M059J (cell line): ENCODE data around the gene TRMT1. TPM values are rescaled to one million over a fixed set of nuclear protein-coding genes. Genes with fewer than 3 reads are reported as not detected.
A peak's percentile ranks its signal among the peaks of the same experiment; 100 is the strongest.

Experiments used
- DNase-seq: peaks from one replicate; pipeline ENCODE4 v3.0.0-alpha.2; 2012; ENCODE audit warnings: low read depth
- total RNA-seq: library from RNA; depleted of rRNA; stranded (reverse); fragments of >200 nt; shearing (Covaris generic); gene quantifications from 2 replicates; pipeline ENCODE4 v1.2.3, GENCODE V29; 2014

TRMT1 gene
- total RNA-seq, 1 experiment from 2014 or later, result 19.9 TPM

DNA sequence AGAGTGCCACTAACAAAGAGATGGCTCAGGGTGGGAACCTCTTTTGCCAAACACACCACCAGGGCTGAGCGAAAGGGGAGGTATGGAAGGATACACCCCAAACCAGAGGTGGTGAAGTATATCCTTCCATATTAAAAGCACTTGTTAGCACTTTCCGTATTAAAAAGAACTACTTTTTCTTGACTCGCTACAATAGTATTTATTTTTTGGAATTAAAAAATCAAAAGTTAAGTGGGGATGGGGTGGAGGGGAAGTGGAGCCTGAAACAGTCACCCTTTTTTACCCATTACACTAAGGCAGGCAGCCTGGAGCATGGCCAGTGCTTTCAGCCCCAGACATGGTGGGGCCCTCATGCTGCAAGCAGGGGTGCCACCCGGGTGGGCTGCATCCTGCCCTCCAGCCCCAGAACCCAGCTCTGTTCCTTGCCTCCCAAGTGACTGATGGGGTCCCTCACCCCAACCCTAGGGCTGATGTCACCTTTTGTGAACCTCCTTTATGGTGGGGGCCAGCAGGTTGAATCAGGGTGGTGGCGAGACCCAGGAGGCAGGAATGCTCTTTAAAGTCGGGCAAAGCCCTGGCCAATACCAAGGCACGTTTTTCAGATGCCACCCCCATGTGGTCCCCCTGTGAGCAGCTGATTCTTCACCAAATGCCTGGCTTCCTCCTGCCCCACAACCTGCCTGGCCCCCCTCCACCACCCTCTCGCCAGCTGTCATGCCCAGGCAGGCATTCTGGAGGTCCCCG is 44.9 kb downstream of the TRMT1 start:
- no peak for DNase-seq

GRCh38 chr19:13070425-13071140 is 46.0 kb downstream of the TRMT1 start:
- no peak for DNase-seq

DNA sequence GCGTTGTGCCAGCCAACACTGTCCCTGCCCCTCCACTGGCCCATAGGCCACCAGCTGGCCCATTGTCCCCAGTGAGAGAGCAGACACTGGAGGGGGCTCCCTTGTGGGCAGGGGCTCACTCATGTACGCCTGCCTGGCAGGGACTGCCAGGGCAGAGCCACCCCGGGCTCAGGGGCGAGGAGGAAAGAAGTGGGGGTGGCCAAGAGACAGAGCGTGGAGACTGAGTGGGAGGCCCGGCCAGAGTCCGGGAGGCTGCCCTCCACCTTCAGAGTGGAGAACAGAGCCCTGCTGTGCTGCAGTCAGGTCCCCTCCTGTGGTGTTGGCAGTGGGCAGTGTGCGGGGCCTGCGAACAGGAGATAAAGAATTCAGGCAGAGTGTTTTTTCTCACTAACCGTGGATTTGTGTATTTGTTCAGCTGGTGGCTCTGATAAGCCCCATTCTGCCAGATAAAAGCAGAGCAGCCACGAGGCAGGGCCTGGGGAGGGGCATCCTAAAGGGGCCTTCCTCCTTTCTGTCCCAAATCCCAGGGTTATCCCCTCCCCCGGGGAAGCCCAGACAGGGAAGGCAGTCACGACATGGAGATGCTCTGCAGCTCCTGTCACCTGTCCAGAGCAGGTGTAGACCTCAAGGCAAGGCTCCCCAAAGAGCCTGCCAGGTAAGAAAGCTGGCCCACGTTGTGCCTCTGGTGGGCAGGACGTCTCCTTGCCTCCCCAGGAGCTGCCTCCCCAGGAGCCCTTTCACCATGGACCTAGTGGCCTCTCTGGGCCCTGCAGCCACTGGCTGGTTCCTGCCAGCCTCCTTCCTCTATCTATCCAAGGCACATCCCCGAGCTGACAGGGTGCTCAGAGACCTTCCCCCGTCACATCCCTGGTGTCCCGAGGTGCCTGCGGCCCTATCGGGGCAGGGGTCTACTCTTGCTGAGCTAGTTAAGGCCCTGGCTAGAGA is 46.9 kb downstream of the TRMT1 start:
- no peak for DNase-seq

- no peak for DNase-seq
These were observed 48.3 kb downstream of the TRMT1 start for GRCh38 chr19:13068085-13068846.

GRCh38 chr19:13066933-13067807 is 49.4 kb downstream of the TRMT1 start:
- DNase-seq, result no peak

DNA sequence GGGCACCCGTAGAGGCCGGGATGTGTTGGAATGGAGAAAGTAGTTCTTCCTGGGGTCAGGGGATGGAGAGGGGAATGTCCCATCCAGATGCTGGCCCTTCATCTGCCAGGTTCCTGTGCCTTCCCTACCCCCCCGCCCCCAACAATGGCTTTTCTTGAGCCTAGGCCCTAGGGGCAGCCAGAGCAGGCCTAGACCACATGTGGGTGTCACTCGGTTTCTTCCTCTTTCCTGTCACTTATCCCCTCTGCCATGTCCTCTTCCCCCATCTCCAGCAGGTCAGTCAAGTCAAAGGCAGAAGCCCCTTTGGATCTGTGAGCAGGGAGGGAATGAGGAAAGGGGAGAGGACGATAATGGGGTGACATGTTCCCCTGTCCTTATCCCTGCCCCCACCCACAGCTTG is 50.3 kb downstream of the TRMT1 start:
- no peak for DNase-seq

DNA sequence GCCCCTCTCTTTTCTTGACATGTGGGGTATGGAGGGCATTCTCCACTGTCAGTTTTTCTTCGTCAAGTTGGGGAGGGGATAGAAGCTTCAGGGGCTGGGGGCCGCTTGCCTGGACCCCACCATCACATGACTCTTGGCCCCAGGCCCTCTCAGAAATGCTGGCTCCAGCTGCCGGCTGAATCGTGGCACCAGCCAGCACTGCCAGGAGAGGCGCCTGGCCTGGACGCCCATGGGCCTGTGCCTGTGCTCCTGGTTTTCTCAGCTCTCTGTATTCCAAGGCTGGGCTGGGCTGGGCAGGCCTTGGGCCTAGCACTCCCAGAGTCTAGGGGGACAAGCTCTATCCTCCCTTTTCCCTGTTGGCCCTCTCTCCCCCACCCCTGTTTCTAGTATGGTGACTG is 52.4 kb downstream of the TRMT1 start:
- DNase-seq, result no peak

GRCh38 chr19:13063461-13064091 is 53.0 kb downstream of the TRMT1 start:
- DNase-seq, result no peak

DNA sequence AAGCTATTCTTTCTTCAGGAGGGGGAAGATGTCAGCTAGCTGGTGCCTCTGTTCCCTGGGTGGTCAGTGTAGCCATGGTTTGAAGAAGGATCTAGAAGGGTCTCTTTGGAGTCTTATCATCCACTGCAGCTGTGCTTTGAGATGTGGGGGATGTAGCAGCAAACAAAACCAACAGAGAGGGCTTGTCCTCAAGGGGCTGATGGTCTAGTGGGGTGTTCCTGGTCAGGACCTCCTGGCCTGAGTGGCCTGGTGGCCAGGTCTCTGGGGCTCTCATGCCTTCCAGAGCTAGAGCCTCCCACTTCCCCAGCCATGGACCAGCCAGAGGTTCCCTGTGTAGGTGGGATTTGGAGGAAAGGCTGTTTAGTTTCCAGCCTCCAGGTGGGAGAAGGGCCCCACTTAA is 54.2 kb downstream of the TRMT1 start:
- DNase-seq, result no peak

DNA sequence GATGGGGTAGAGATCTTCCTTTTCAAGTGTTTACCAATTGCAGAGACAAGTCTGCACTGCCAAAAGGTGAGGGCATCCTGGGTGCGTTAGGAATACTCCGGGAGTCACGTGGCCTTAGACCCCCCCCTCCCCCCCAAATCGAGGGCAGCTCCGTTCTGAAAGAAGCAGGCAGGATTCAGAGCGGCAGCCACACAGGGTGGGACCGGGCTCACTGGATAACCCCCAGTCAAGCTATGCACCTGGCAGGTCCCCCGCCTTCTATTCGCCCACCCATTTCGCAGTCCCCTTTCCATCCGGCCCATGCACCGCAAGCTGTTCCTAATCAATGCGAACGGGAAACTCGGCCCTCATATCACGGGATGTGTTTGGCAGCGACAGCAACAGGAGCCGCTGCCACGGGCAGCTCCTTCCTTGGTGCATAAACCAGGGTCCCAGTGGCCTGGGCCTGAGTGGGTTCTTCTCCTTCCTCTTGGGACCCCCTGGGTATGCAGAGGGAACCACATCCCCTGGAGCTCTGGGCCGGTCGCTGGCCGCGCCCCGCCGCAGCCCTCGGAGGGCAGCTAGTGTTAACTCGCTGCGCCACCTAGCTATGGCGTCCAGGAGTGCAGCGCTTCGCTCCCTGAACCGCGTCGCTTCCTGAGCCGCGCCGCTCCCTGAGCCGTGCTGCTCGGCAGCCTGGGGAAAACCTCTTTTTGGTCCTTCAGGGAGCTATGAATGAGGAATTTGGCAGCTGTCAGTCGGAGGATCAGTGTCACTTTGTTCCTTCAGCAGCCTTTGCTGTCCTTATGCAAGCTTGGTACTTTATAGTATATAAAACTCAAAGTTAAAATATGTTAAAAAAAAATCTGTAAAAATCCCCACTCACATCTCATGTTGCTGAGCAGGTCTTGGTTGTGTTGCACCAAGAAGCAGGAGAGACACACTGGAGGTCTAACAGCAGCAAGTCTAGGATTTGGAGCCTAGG is 55.3 kb downstream of the TRMT1 start:
- DNase-seq, result peak; percentile 75

- peak; percentile 79 for DNase-seq
These were observed 56.1 kb downstream of the TRMT1 start for GRCh38 chr19:13060233-13060963.

GRCh38 chr19:13058951-13059660 is 57.4 kb downstream of the TRMT1 start:
- peak; percentile 37 for DNase-seq

- DNase-seq, result peak; percentile 59
These were observed 58.8 kb downstream of the TRMT1 start for GRCh38 chr19:13057744-13058143.

- no peak for DNase-seq
These were observed 59.4 kb downstream of the TRMT1 start for GRCh38 chr19:13057147-13057572.

DNA sequence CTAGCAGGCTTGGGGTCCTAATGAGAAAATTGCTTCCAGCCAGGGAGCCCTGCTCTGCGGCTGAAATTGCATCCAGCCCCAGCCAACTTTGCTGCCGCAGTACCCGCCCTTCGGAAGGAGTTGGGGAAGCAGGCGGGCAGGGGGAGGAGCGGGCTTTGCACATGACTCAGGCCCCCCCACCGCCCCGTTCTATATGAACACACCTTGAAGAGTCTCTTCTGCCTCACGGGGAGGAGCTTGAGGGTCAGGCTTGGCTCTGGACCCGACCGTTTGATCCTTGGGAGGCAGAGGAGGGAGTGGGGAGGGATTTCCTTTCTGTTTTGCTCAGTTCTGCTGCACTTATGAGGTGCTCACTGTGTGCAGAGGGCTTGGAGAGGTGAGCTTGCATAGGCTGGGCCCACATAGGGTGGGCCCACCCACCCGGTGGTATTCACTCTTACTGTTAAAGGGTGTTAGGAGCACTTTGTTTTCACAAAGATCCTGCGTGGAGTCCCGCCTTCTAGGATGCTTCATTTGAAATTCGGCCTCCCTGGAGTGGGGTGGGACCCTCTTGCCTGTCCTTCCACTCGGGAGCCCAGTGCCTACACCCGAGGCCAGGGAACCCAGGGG is 60.4 kb downstream of the TRMT1 start:
- peak; percentile 96 for DNase-seq

GRCh38 chr19:13055213-13056051 is 61.1 kb downstream of the TRMT1 start:
- DNase-seq, result peak; percentile 92
